T-cell (primary cell): Measurements from ENCODE around the gene CLCF1. TPM values are rescaled to one million over a fixed set of nuclear protein-coding genes. Genes with fewer than 3 reads are reported as not detected.

Experiments used
- ATAC-seq, 4 experiments: fragments of 200-7000 bp in 3 of 4; fragments of 150-1000 bp in 1 of 4; cut with Tn5 transposase; replicated peaks in 1 of 4; 1 replicate in 3 of 4; 2 replicates in 1 of 4; pipeline ENCODE4 v1.10.0; 2021; ENCODE audit warnings: moderate library complexity in 3 of 4, mild to moderate bottlenecking in 2 of 4, moderate number of reproducible peaks in 1 of 4
- CTCF ChIA-PET, 2 donors: fragments of 300-600 bp; sonication (Branson Sonifier 250); formaldehyde crosslinking; loops; one replicate each; lab custom pipeline; 2022; ENCODE audit warnings: antibody characterized with exemption in 2 of 2; lab: Charles Lee
- POLR2A ChIA-PET, 2 donors: fragments of 300-600 bp; sonication (Branson Sonifier 250); formaldehyde crosslinking; loops; one replicate each; lab custom pipeline; 2022; ENCODE audit warnings: antibody characterized with exemption in 2 of 2; lab: Charles Lee
- DNase-seq, 35 experiments: peaks; one replicate each; pipeline versions ENCODE4 v3.0.0 to v3.0.0-alpha.2; 2013 to 2023
- H3K27ac ChIP-seq: one replicate; pipeline ENCODE4 v1.5.1; 2013; ENCODE audit warnings: low read length
- H3K27me3 ChIP-seq, 2 experiments: replicated peaks in 1 of 2; 1 replicate in 1 of 2; 2 replicates in 1 of 2; pipeline versions ENCODE4 v1.6.1 to v1.7.0; 2013; ENCODE audit warnings: low read length in 1 of 2, mixed read lengths in 1 of 2; ENCODE audit not compliant: control insufficient read depth in 2 of 2, insufficient read depth in 2 of 2; ENCODE audit errors: extremely low read depth in 1 of 2
- H3K36me3 ChIP-seq, 2 donors: 1 replicate in 1 of 2; 2 replicates in 1 of 2; pipeline versions ENCODE4 v1.6.1 to v1.7.0; 2013; ENCODE audit warnings: low read length in 1 of 2; ENCODE audit not compliant: control insufficient read depth in 2 of 2, insufficient read depth in 1 of 2; ENCODE audit errors: extremely low read depth in 1 of 2
- H3K4me1 ChIP-seq, 2 experiments: 1 replicate in 1 of 2; 2 replicates in 1 of 2; pipeline versions ENCODE4 v1.6.1 to v1.7.0; 2013; ENCODE audit warnings: low read length in 2 of 2, mixed read lengths in 1 of 2; ENCODE audit not compliant: insufficient read depth in 2 of 2, control insufficient read depth in 1 of 2; ENCODE audit errors: extremely low read depth in 1 of 2
- H3K4me3 ChIP-seq, 2 donors: 1 replicate in 1 of 2; 2 replicates in 1 of 2; pipeline versions ENCODE4 v1.5.1 to v1.7.0; 2013; ENCODE audit warnings: mild to moderate bottlenecking in 2 of 2, low read length in 1 of 2, moderate library complexity in 1 of 2; ENCODE audit not compliant: control insufficient read depth in 1 of 2; ENCODE audit errors: extremely low read depth in 1 of 2
- H3K9me3 ChIP-seq: 2 replicates; pipeline ENCODE4 v1.7.0; 2013
- H3K27ac Mint-ChIP-seq, 2 donors: one replicate each; pipeline ENCODE4 v1.8.0; 2020 to 2021; ENCODE audit warnings: mild to moderate bottlenecking in 2 of 2, mixed read lengths in 2 of 2
- H3K27me3 Mint-ChIP-seq, 2 donors: one replicate each; pipeline ENCODE4 v1.8.0; 2021 to 2022; ENCODE audit warnings: mixed read lengths in 2 of 2
- H3K36me3 Mint-ChIP-seq: one replicate; pipeline ENCODE4 v1.8.0; 2021; ENCODE audit warnings: mixed read lengths
- H3K4me1 Mint-ChIP-seq, 3 donors: one replicate each; pipeline ENCODE4 v1.8.0; 2020 to 2022; ENCODE audit warnings: mixed read lengths in 3 of 3, mild to moderate bottlenecking in 1 of 3
- H3K4me3 Mint-ChIP-seq, 3 donors: one replicate each; pipeline ENCODE4 v1.8.0; 2020 to 2022; ENCODE audit warnings: mild to moderate bottlenecking in 3 of 3, mixed read lengths in 3 of 3, moderate library complexity in 3 of 3
- H3K9me3 Mint-ChIP-seq, 3 donors: one replicate each; pipeline ENCODE4 v1.8.0; 2020 to 2022; ENCODE audit warnings: mixed read lengths in 3 of 3
- WGBS: methylation state at CpG from one replicate; pipeline ENCODE4 v1.1.5; 2013; ENCODE audit warnings: missing lambda C conversion rate; ENCODE audit not compliant: insufficient coverage; 5-methylcytosine and 5-hydroxymethylcytosine counted together
- total RNA-seq, 35 experiments: library from RNA in 6 of 35; stranded (reverse) in 6 of 35; fragments of 120-200 nt in 1 of 35; gene quantifications; one replicate each; pipeline versions ENCODE4 v1.2.1 to v1.2.4 and lab custom pipeline; 2013 to 2026

Gene CLCF1
- total RNA-seq, 5 donors from 2014 or later (not counting 1 experiment from before 2014, with no cell fraction given), result 2.2 to 8.5 (median 4.1) TPM

- no peak for ATAC-seq
- no peaks in the 10 kb centered on the region for H3K36me3 ChIP-seq
- no peak overlapping the region for H3K4me3 ChIP-seq
- H3K27ac ChIP-seq, result no peak overlapping the region
- H3K9me3 Mint-ChIP-seq, result no peaks in the 10 kb centered on the region
- peaks cover 25 to 49% (median 30%) of the 10 kb centered on the region in 3 donors for H3K4me1 Mint-ChIP-seq
- DNase-seq, result no peak
- H3K27me3 Mint-ChIP-seq, result no peaks in the 10 kb centered on the region
- ChIA-PET CTCF (interaction anchor here (1.3 to 7.9 kb wide), 4 partner anchors 13 to 24 kb away, joined by 3 to 128 read pairs (median 24); partner anchors contain the start of gene CLCF1 (in 1 of the 2)), POLR2A (no interaction called here)
- H3K9me3 ChIP-seq, result no peaks in the 10 kb centered on the region
- peaks cover 5 to 35% of the 10 kb centered on the region in 2 experiments for H3K4me1 ChIP-seq
- H3K27me3 ChIP-seq, result no peaks in the 10 kb centered on the region
- peak overlapping the region in 1 of 2 donors; percentile 6 for H3K27ac Mint-ChIP-seq
- WGBS, result 91% methylated on average over 9 of the region's 12 CpGs
- H3K4me3 Mint-ChIP-seq, result no peak overlapping the region
- H3K36me3 Mint-ChIP-seq, result no peaks in the 10 kb centered on the region
Observed at GRCh38 chr11:67357831-67358670, 15.3 kb downstream of the CLCF1 start.

GRCh38 chr11:67356864-67357561 lies 16.4 kb downstream of the CLCF1 start:
- ChIA-PET CTCF (interaction anchor here (0.5 to 7.9 kb wide), 15 partner anchors 11 to 357 kb away, joined by 3 to 128 read pairs (median 4); partner anchors contain the start of gene CLCF1 (in 1 of the 2)), POLR2A (interaction anchor here in 1 of 2 donors (0.5 kb wide), 1 partner anchor 30 kb away, joined by 3 read pairs; no protein-coding TSS in a partner anchor)
- Mint-ChIP-seq H3K27ac (peak overlapping the region; percentile 64 to 84), H3K9me3 (no peaks in the 10 kb centered on the region), H3K36me3 (no peaks in the 10 kb centered on the region), H3K4me3 (no peak overlapping the region), H3K4me1 (peaks cover 28 to 50% (median 33%) of the 10 kb centered on the region in 3 donors), H3K27me3 (no peaks in the 10 kb centered on the region)
- ATAC-seq, result no peak
- Histone ChIP-seq H3K27ac (no peak overlapping the region), H3K4me1 (peaks cover 9 to 44% of the 10 kb centered on the region in 2 experiments), H3K27me3 (no peaks in the 10 kb centered on the region), H3K9me3 (no peaks in the 10 kb centered on the region), H3K4me3 (no peak overlapping the region), H3K36me3 (no peaks in the 10 kb centered on the region)
- 33% methylated on average over 1 of the region's 3 CpGs for WGBS
- peak in 34 of 35 experiments; percentile 30 to 80 (median 57) for DNase-seq

- H3K4me3 ChIP-seq, result no peak overlapping the region
- CTCF ChIA-PET, result interaction anchor here (1.1 to 7.9 kb wide), 9 partner anchors 11 to 39 kb away, joined by 3 to 128 read pairs (median 5); partner anchors contain the start of gene CLCF1 (in 1 of the 2)
- H3K27ac ChIP-seq, result no peak overlapping the region
- 54% methylated on average over 2 of the region's 4 CpGs for WGBS
- H3K4me1 ChIP-seq, result peaks cover 15 to 50% of the 10 kb centered on the region in 2 experiments
- peaks cover 0 to 3% of the 10 kb centered on the region in 2 donors for H3K36me3 ChIP-seq
- H3K36me3 Mint-ChIP-seq, result no peaks in the 10 kb centered on the region
- ATAC-seq, result no peak
- no peak for DNase-seq
- no peaks in the 10 kb centered on the region for H3K9me3 Mint-ChIP-seq
- H3K27ac Mint-ChIP-seq, result peak overlapping the region; percentile 64 to 84
- peaks cover 34 to 55% (median 37%) of the 10 kb centered on the region in 3 donors for H3K4me1 Mint-ChIP-seq
- POLR2A ChIA-PET, result interaction anchor here in 1 of 2 donors (0.5 kb wide), 1 partner anchor 30 kb away, joined by 3 read pairs; no protein-coding TSS in a partner anchor
- H3K4me3 Mint-ChIP-seq, result no peak overlapping the region
- H3K27me3 Mint-ChIP-seq, result no peaks in the 10 kb centered on the region
- no peaks in the 10 kb centered on the region for H3K9me3 ChIP-seq
- no peaks in the 10 kb centered on the region for H3K27me3 ChIP-seq
Observed at GRCh38 chr11:67356387-67356863, 17.0 kb downstream of the CLCF1 start.

GRCh38 chr11:67355794-67356386 lies 17.5 kb downstream of the CLCF1 start:
- no peak overlapping the region for H3K4me3 ChIP-seq
- H3K4me1 Mint-ChIP-seq, result peaks cover 39 to 60% (median 42%) of the 10 kb centered on the region in 3 donors
- H3K27me3 Mint-ChIP-seq, result no peaks in the 10 kb centered on the region
- no peak for ATAC-seq
- peaks cover 19 to 55% of the 10 kb centered on the region in 2 experiments for H3K4me1 ChIP-seq
- ChIA-PET POLR2A (no interaction called here), CTCF (interaction anchor here (0.6 to 7.9 kb wide), 10 partner anchors 10 to 38 kb away, joined by 3 to 128 read pairs (median 4); partner anchors contain the start of gene CLCF1 (in 1 of the 2))
- H3K27me3 ChIP-seq, result no peaks in the 10 kb centered on the region
- H3K4me3 Mint-ChIP-seq, result no peak overlapping the region
- H3K36me3 ChIP-seq, result peaks cover 3 to 6% of the 10 kb centered on the region in 2 donors
- no peaks in the 10 kb centered on the region for H3K36me3 Mint-ChIP-seq
- 90% methylated on average over 1 of the region's 4 CpGs for WGBS
- H3K27ac ChIP-seq, result no peak overlapping the region
- no peaks in the 10 kb centered on the region for H3K9me3 Mint-ChIP-seq
- no peaks in the 10 kb centered on the region for H3K9me3 ChIP-seq
- H3K27ac Mint-ChIP-seq, result peak overlapping the region; percentile 55 to 66
- DNase-seq, result no peak

GRCh38 chr11:67355023-67355793 lies 18.2 kb downstream of the CLCF1 start:
- 94% methylated on average over 9 of the region's 11 CpGs for WGBS
- no peak for ATAC-seq
- no peak overlapping the region for H3K4me3 ChIP-seq
- Mint-ChIP-seq H3K4me3 (no peak overlapping the region), H3K36me3 (no peaks in the 10 kb centered on the region), H3K27me3 (no peaks in the 10 kb centered on the region), H3K27ac (peak overlapping the region; percentile 97 to 100), H3K9me3 (no peaks in the 10 kb centered on the region), H3K4me1 (peaks cover 40 to 62% (median 45%) of the 10 kb centered on the region in 3 donors)
- CTCF ChIA-PET, result interaction anchor here (0.5 to 7.9 kb wide), 6 partner anchors 10 to 93 kb away, joined by 3 to 128 read pairs (median 6); no protein-coding TSS in a partner anchor
- peaks cover 19 to 60% of the 10 kb centered on the region in 2 experiments for H3K4me1 ChIP-seq
- H3K27me3 ChIP-seq, result no peaks in the 10 kb centered on the region
- H3K9me3 ChIP-seq, result no peaks in the 10 kb centered on the region
- peaks cover 3 to 7% of the 10 kb centered on the region in 2 donors for H3K36me3 ChIP-seq
- DNase-seq, result no peak
- peak overlapping the region; percentile 98 for H3K27ac ChIP-seq
- POLR2A ChIA-PET, result no interaction called here
